Loucy (cell line): ENCODE data around the gene FBXO41.

Source experiments
- H2AFZ ChIP-seq: fragments of 200-600 bp; sonication (generic); 2 replicates; pipeline ENCODE4 v1.6.0; 2016; ENCODE audit warnings: antibody characterized with exemption, mild to moderate bottlenecking, low read length, moderate library complexity
- H3F3A ChIP-seq: fragments of 200-600 bp; 2 replicates; pipeline ENCODE4 v1.6.0; 2016; ENCODE audit warnings: antibody characterized with exemption, low read depth, mild to moderate bottlenecking
- H3K27me3 ChIP-seq: fragments of 200-600 bp; sonication (generic); 2 replicates; pipeline ENCODE4 v1.6.1; 2014; ENCODE audit warnings: low read length, mild to moderate bottlenecking; ENCODE audit not compliant: insufficient read depth, poor library complexity, severe bottlenecking
- H3K36me3 ChIP-seq: fragments of 200-600 bp; sonication (generic); 2 replicates; pipeline ENCODE4 v1.6.1; 2016; ENCODE audit warnings: low read length; ENCODE audit not compliant: insufficient read depth
- H3K4me1 ChIP-seq: fragments of 200-600 bp; sonication (generic); 2 replicates; pipeline ENCODE4 v1.5.1; 2014; ENCODE audit warnings: low read length, mild to moderate bottlenecking; ENCODE audit not compliant: insufficient read depth, poor library complexity, severe bottlenecking
- H3K4me2 ChIP-seq: fragments of 200-600 bp; sonication (generic); 2 replicates; pipeline ENCODE4 v1.6.0; 2014; ENCODE audit warnings: antibody characterized with exemption, low read length, low read depth, mild to moderate bottlenecking; ENCODE audit not compliant: poor library complexity, severe bottlenecking
- H3K4me3 ChIP-seq: fragments of 200-600 bp; sonication (generic); 2 replicates; pipeline ENCODE4 v1.5.1; 2014; ENCODE audit warnings: low read length, mild to moderate bottlenecking, mixed read lengths; ENCODE audit not compliant: poor library complexity, severe bottlenecking
- H3K79me2 ChIP-seq: fragments of 200-600 bp; sonication (generic); 2 replicates; pipeline ENCODE4 v1.6.1; 2014; ENCODE audit warnings: low read length; ENCODE audit not compliant: insufficient read depth
- H3K9ac ChIP-seq: fragments of 200-600 bp; sonication (generic); 2 replicates; pipeline ENCODE4 v1.6.0; 2014; ENCODE audit warnings: mild to moderate bottlenecking, low read depth, low read length, moderate library complexity; ENCODE audit not compliant: poor library complexity, severe bottlenecking
- H3K9me2 ChIP-seq: fragments of 200-600 bp; sonication (generic); replicated peaks from 2 replicates; pipeline ENCODE4 v1.6.1; 2016; ENCODE audit warnings: low read depth, low read length, mixed read lengths
- H3K9me3 ChIP-seq: fragments of 200-600 bp; sonication (generic); 2 replicates; pipeline ENCODE4 v1.6.1; 2014; ENCODE audit warnings: mild to moderate bottlenecking, antibody characterized with exemption, low read length, low read depth; ENCODE audit not compliant: insufficient read depth
- H4K20me1 ChIP-seq: fragments of 200-600 bp; sonication (generic); 2 replicates; pipeline ENCODE4 v1.6.0; 2014; ENCODE audit warnings: antibody characterized with exemption, low read length, mild to moderate bottlenecking; ENCODE audit not compliant: insufficient read depth, poor library complexity, severe bottlenecking
- EZH2phosphoT487 ChIP-seq: fragments of 200-600 bp; IDR thresholded peaks from 2 replicates; pipeline ENCODE4 v1.6.1; 2018; ENCODE audit warnings: antibody characterized with exemption, mild to moderate bottlenecking, moderate library complexity, borderline replicate concordance
- TF ChIP-seq, protein P1 (sequence below): fragments of 200-600 bp; sonication (generic); conservative IDR thresholded peaks from 2 replicates; pipeline ENCODE4 v1.5.1; 2014; ENCODE audit warnings: mild to moderate bottlenecking, antibody characterized with exemption, low read length

Gene FBXO41

DNA sequence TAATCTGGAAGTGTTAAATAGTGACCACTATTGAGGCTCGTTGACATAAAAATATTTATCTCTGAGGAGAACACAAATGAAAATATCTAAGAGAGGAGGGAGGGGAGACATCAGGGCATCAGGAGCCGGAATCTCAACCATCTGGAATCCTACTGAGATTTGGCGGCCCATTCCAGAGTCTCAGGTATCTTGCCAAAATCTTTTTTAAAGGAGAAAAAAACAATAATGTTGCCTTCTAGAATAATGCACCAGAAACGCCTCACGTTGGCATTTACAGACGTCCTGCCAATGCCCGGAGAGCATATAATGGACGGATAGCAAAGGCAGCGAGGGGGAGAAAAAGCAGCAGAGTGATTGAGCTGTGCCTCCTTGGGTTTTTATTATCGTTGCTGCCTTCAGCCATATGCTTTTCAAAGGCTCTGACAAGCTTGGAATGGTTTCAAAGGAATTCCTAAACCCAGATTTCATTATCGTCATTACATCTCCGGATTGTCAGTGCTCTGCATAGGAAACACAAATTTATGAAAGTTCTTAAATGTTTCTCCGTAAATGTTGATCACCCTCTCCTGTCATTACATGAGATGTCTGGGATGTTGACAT is 39.9 kb upstream of the FBXO41 start:
- no peak overlapping the region for H3K4me2 ChIP-seq
- no peaks in the 10 kb centered on the region for H3K9me2 ChIP-seq
- no peaks in the 10 kb centered on the region for H3K79me2 ChIP-seq
- no peaks in the 10 kb centered on the region for H3F3A ChIP-seq
- H3K36me3 ChIP-seq: no peaks in the 10 kb centered on the region
- no peaks in the 10 kb centered on the region for H3K4me1 ChIP-seq
- no peaks in the 10 kb centered on the region for H3K27me3 ChIP-seq
- H2AFZ ChIP-seq: no peak overlapping the region
- no peak overlapping the region for H3K9ac ChIP-seq
- no peaks in the 10 kb centered on the region for H3K9me3 ChIP-seq
- H4K20me1 ChIP-seq: no peaks in the 10 kb centered on the region
- TF ChIP-seq, protein P1, sequence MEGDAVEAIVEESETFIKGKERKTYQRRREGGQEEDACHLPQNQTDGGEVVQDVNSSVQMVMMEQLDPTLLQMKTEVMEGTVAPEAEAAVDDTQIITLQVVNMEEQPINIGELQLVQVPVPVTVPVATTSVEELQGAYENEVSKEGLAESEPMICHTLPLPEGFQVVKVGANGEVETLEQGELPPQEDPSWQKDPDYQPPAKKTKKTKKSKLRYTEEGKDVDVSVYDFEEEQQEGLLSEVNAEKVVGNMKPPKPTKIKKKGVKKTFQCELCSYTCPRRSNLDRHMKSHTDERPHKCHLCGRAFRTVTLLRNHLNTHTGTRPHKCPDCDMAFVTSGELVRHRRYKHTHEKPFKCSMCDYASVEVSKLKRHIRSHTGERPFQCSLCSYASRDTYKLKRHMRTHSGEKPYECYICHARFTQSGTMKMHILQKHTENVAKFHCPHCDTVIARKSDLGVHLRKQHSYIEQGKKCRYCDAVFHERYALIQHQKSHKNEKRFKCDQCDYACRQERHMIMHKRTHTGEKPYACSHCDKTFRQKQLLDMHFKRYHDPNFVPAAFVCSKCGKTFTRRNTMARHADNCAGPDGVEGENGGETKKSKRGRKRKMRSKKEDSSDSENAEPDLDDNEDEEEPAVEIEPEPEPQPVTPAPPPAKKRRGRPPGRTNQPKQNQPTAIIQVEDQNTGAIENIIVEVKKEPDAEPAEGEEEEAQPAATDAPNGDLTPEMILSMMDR: no peak
- no peak for TF ChIP-seq EZH2phosphoT487
- no peak overlapping the region for H3K4me3 ChIP-seq

- Histone ChIP-seq H3K4me3 (no peak overlapping the region), H3K9me2 (no peaks in the 10 kb centered on the region), H3K36me3 (no peaks in the 10 kb centered on the region), H3K79me2 (no peaks in the 10 kb centered on the region), H2AFZ (no peak overlapping the region), H4K20me1 (no peaks in the 10 kb centered on the region), H3K9me3 (no peaks in the 10 kb centered on the region), H3K4me1 (no peaks in the 10 kb centered on the region), H3K27me3 (no peaks in the 10 kb centered on the region), H3F3A (no peaks in the 10 kb centered on the region), H3K4me2 (no peak overlapping the region), H3K9ac (no peak overlapping the region)
- TF ChIP-seq, protein P1: no peak
- no peak for TF ChIP-seq EZH2phosphoT487
Measured at GRCh38 chr2:73323551-73323950, 39.3 kb upstream of the FBXO41 start.

DNA sequence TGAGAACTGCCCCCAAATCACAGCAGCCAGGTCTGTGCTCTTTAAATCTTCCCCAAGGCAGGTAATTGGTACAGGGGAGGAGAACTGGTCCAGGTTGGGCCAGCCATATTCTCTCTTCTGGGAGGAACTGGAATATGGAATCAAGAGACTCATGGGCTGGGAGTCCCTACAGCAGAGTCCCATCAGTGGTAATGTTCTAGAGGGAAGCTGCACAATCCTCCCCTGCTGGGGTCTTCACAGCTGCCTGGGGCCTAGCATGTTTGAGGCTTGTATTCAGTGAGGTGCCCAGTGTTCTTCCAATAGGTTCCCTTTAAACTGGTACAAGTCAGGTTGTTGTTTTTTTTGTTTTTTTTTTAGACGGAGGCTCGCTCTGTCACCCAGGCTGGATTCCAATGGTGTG is 30.2 kb upstream of the FBXO41 start:
- Histone ChIP-seq H3K9me2 (no peaks in the 10 kb centered on the region), H4K20me1 (no peaks in the 10 kb centered on the region), H3F3A (no peaks in the 10 kb centered on the region), H3K36me3 (no peaks in the 10 kb centered on the region), H3K27me3 (peaks cover 7% of the 10 kb centered on the region), H3K79me2 (no peaks in the 10 kb centered on the region), H2AFZ (no peak overlapping the region), H3K9me3 (no peaks in the 10 kb centered on the region), H3K4me1 (no peaks in the 10 kb centered on the region), H3K9ac (no peak overlapping the region), H3K4me2 (no peak overlapping the region), H3K4me3 (no peak overlapping the region)
- no peak for TF ChIP-seq EZH2phosphoT487

DNA sequence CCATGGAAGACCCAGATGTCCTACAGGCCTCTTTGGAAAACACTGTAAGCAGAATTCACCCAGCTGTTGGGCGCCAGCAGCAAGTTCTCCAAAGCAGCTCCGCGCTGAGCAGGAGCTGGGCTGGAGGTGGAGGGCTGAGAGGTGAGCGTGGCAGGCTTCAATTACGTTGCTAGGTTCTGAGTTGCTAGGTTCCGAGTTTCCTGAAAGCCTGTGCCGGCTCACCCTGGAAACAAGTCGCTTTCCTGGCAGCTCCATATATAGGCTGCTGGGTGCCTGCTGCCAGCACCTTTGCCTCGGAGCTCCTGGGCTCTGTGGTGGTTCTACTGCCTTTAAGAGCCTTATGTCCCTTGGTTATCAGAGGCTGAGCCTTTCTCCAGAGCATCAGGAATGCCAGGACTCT is 23.4 kb upstream of the FBXO41 start:
- Histone ChIP-seq H3K4me2 (no peak overlapping the region), H4K20me1 (no peaks in the 10 kb centered on the region), H3K36me3 (no peaks in the 10 kb centered on the region), H3K27me3 (no peaks in the 10 kb centered on the region), H3F3A (no peaks in the 10 kb centered on the region), H3K4me3 (no peak overlapping the region), H2AFZ (no peak overlapping the region), H3K4me1 (no peaks in the 10 kb centered on the region), H3K9me3 (no peaks in the 10 kb centered on the region), H3K9ac (no peak overlapping the region), H3K9me2 (no peaks in the 10 kb centered on the region), H3K79me2 (no peaks in the 10 kb centered on the region)
- TF ChIP-seq EZH2phosphoT487: no peak
- TF ChIP-seq, protein P1: no peak
